Neuronal stem cell (in vitro differentiated cells): ENCODE data around the gene NPR3.

Experiments
- DNase-seq: peaks from one replicate; pipeline ENCODE4 v3.0.0-alpha.2; 2013; ENCODE audit warnings: low spot score
- H2AFZ ChIP-seq: one replicate; pipeline ENCODE4 v1.6.1; 2013; ENCODE audit warnings: mild to moderate bottlenecking, low read length, inconsistent platforms
- H2AK5ac ChIP-seq: 2 replicates; pipeline ENCODE4 v1.6.1; 2013; ENCODE audit warnings: low read depth, mild to moderate bottlenecking, inconsistent platforms, low read length, moderate library complexity, mixed read lengths
- H2BK120ac ChIP-seq: 2 replicates; pipeline ENCODE4 v1.6.1; 2013; ENCODE audit warnings: low read depth, mild to moderate bottlenecking, inconsistent platforms, low read length, moderate library complexity, mixed read lengths
- H2BK12ac ChIP-seq: one replicate; pipeline ENCODE4 v1.6.1; 2013; ENCODE audit warnings: low read length, inconsistent platforms
- H2BK15ac ChIP-seq: 2 replicates; pipeline ENCODE4 v1.6.1; 2013; ENCODE audit warnings: mild to moderate bottlenecking, low read length, inconsistent platforms, mixed read lengths
- H2BK5ac ChIP-seq: one replicate; pipeline ENCODE4 v1.6.1; 2013; ENCODE audit warnings: inconsistent platforms, mild to moderate bottlenecking, low read length, moderate library complexity
- H3K14ac ChIP-seq: one replicate; pipeline ENCODE4 v1.6.1; 2013; ENCODE audit warnings: low read length, inconsistent platforms
- H3K18ac ChIP-seq: 2 replicates; pipeline ENCODE4 v1.6.1; 2013; ENCODE audit warnings: low read length, inconsistent platforms
- H3K23ac ChIP-seq: 2 replicates; pipeline ENCODE4 v1.6.1; 2013; ENCODE audit warnings: low read depth, mild to moderate bottlenecking, mixed read lengths, low read length, inconsistent platforms; ENCODE audit not compliant: poor library complexity
- H3K27ac ChIP-seq: replicated peaks from 3 replicates; pipeline ENCODE4 v1.5.1; 2013; ENCODE audit warnings: low read length, inconsistent platforms
- H3K27me3 ChIP-seq, 3 experiments: 2 replicates each; pipeline ENCODE4 v1.6.1; 2013; ENCODE audit warnings: low read length in 3 of 3, mild to moderate bottlenecking in 2 of 3, inconsistent platforms in 1 of 3, low read depth in 1 of 3, mixed read lengths in 1 of 3, moderate library complexity in 1 of 3; ENCODE audit not compliant: control insufficient read depth in 3 of 3, insufficient read depth in 3 of 3
- H3K36me3 ChIP-seq, 2 donors: replicated peaks in 1 of 2; 2 replicates each; pipeline ENCODE4 v1.6.1; 2013; ENCODE audit warnings: low read length in 2 of 2; ENCODE audit not compliant: control insufficient read depth in 2 of 2, insufficient read depth in 2 of 2
- H3K4ac ChIP-seq: 2 replicates; pipeline ENCODE4 v1.6.1; 2013; ENCODE audit warnings: inconsistent platforms, mild to moderate bottlenecking, low read length, moderate library complexity
- H3K4me1 ChIP-seq, 2 donors: 1 replicate in 1 of 2; 2 replicates in 1 of 2; pipeline ENCODE4 v1.6.1; 2013; ENCODE audit warnings: low read length in 2 of 2, low read depth in 1 of 2; ENCODE audit not compliant: control insufficient read depth in 2 of 2, insufficient read depth in 1 of 2
- H3K4me2 ChIP-seq: one replicate; pipeline ENCODE4 v1.6.1; 2013; ENCODE audit warnings: mild to moderate bottlenecking, low read length, inconsistent platforms; ENCODE audit not compliant: insufficient read depth, poor library complexity, severe bottlenecking
- H3K4me3 ChIP-seq, 2 donors: 2 replicates each; pipeline ENCODE4 v1.5.1; 2013; ENCODE audit warnings: low read length in 2 of 2, mild to moderate bottlenecking in 2 of 2, inconsistent platforms in 1 of 2, moderate library complexity in 1 of 2
- H3K79me1 ChIP-seq: one replicate; pipeline ENCODE4 v1.6.1; 2013; ENCODE audit warnings: low read depth, mild to moderate bottlenecking, inconsistent platforms, low read length, moderate library complexity
- H3K9ac ChIP-seq: one replicate; pipeline ENCODE4 v1.6.1; 2013; ENCODE audit warnings: mild to moderate bottlenecking, low read depth, low read length, inconsistent platforms; ENCODE audit not compliant: poor library complexity
- H3K9me3 ChIP-seq, 2 donors: replicated peaks in 1 of 2; 2 replicates each; pipeline versions ENCODE3 to v1.6.1; 2013; ENCODE audit warnings: low read length in 2 of 2, mild to moderate bottlenecking in 2 of 2, inconsistent platforms in 1 of 2, low read depth in 1 of 2, mixed read lengths in 1 of 2, moderate library complexity in 1 of 2; ENCODE audit not compliant: control insufficient read depth in 2 of 2, insufficient read depth in 1 of 2
- H4K8ac ChIP-seq: one replicate; pipeline ENCODE4 v1.6.1; 2013; ENCODE audit warnings: low read depth, mild to moderate bottlenecking, inconsistent platforms, low read length, moderate library complexity
- H4K91ac ChIP-seq: one replicate; pipeline ENCODE4 v1.6.1; 2013; ENCODE audit warnings: low read length, low read depth, mild to moderate bottlenecking, inconsistent platforms; ENCODE audit not compliant: poor library complexity
- WGBS, 2 donors: extraction: QIAGEN DNeasy Blood & Tissue Kit; methylation state at CpG; one replicate each; pipeline ENCODE4 v1.1.7; 2013; ENCODE audit warnings: missing lambda C conversion rate in 2 of 2, mixed read lengths in 1 of 2; ENCODE audit not compliant: insufficient read length in 2 of 2, insufficient replicate concordance in 1 of 2; ENCODE audit errors: extremely low coverage in 2 of 2; 5-methylcytosine and 5-hydroxymethylcytosine counted together

Gene NPR3

DNA sequence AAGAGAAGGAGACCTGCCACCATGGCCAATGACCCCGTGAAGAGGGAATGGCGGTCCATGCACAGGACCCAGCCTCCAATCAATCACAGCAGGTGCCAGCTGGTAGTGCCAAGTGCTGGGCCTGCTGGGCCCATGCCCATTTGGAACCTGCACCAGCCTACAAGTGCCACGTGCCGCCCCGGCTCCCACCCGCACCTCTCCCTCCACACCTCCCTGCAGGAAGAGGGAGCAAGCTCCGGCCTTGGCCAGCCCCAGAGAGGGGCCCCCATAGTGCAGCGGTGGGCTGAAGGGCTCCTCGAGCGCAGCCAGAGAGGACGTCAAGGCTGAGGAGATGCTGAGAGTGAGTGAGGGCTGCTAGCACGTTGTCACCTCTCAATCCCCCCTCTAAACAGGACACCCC is 37.8 kb upstream of the NPR3 start:
- Histone ChIP-seq H3K18ac (no peak overlapping the region), H3K9ac (no peak overlapping the region), H4K8ac (no peak overlapping the region), H2AFZ (no peak overlapping the region), H3K4me1 (no peaks in the 10 kb centered on the region), H3K4ac (no peak overlapping the region), H3K27me3 (no peaks in the 10 kb centered on the region), H3K14ac (no peak overlapping the region), H4K91ac (no peak overlapping the region), H3K23ac (no peak overlapping the region), H3K36me3 (no peaks in the 10 kb centered on the region), H3K4me3 (peak overlapping the region in 1 of 2 donors; percentile 63), H2BK15ac (no peak overlapping the region), H2BK5ac (no peak overlapping the region), H3K79me1 (no peaks in the 10 kb centered on the region), H3K9me3 (peaks cover 0 to 3% of the 10 kb centered on the region in 2 donors), H2BK12ac (no peak overlapping the region), H2AK5ac (no peak overlapping the region), H2BK120ac (no peak overlapping the region), H3K4me2 (no peak overlapping the region), H3K27ac (no peak overlapping the region)
- no CpG with 5 or more reads among the region's 12 CpGs for WGBS, 2 donors
- no peak for DNase-seq

DNA sequence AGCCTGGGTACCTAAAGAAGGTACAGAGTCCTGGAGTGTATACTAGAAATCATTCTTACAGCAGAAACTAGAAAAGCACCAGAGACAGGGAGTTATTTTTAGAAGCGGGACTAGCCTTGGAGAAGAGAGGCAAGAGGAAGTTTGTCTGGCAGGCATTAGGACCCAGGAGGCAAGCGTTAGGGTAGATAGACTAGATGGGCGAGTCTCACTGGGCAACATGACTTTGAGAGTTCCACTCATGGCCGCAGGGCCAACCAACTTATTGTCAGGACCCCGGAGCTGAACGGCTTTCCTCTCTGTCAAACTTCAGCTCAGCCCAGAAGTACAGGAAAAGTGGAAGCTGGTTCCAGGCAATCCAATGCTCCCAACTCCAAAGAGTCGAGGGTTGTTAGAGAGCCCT is 34.1 kb upstream of the NPR3 start:
- Histone ChIP-seq H3K9me3 (no peaks in the 10 kb centered on the region), H3K14ac (no peak overlapping the region), H2AK5ac (no peak overlapping the region), H3K27ac (no peak overlapping the region), H3K4ac (no peak overlapping the region), H3K4me3 (no peak overlapping the region), H3K23ac (no peak overlapping the region), H2BK5ac (no peak overlapping the region), H3K36me3 (no peaks in the 10 kb centered on the region), H3K79me1 (no peaks in the 10 kb centered on the region), H2BK15ac (no peak overlapping the region), H4K91ac (no peak overlapping the region), H2BK120ac (no peak overlapping the region), H3K4me1 (no peaks in the 10 kb centered on the region), H4K8ac (no peak overlapping the region), H3K9ac (no peak overlapping the region), H3K27me3 (no peaks in the 10 kb centered on the region), H3K18ac (no peak overlapping the region), H3K4me2 (no peak overlapping the region), H2AFZ (no peak overlapping the region), H2BK12ac (no peak overlapping the region)
- no peak for DNase-seq
- no CpG with 5 or more reads among the region's 7 CpGs for WGBS, 2 donors

- H3K9me3 ChIP-seq = no peaks in the 10 kb centered on the region
- no peaks in the 10 kb centered on the region for H3K27me3 ChIP-seq
- H2AK5ac ChIP-seq = no peak overlapping the region
- no peak overlapping the region for H3K4me3 ChIP-seq
- H3K9ac ChIP-seq = no peak overlapping the region
- no peak overlapping the region for H2BK5ac ChIP-seq
- H3K23ac ChIP-seq = no peak overlapping the region
- no peak overlapping the region for H3K18ac ChIP-seq
- no peaks in the 10 kb centered on the region for H3K36me3 ChIP-seq
- no peaks in the 10 kb centered on the region for H3K79me1 ChIP-seq
- H2BK15ac ChIP-seq = no peak overlapping the region
- H2AFZ ChIP-seq = no peak overlapping the region
- no peak overlapping the region for H3K4me2 ChIP-seq
- no peak overlapping the region for H3K27ac ChIP-seq
- H2BK12ac ChIP-seq = no peak overlapping the region
- no peak overlapping the region for H2BK120ac ChIP-seq
- DNase-seq = no peak
- H3K4me1 ChIP-seq = no peaks in the 10 kb centered on the region
- no CpG with 5 or more reads among the region's 11 CpGs for whole genome bisulfite sequencing, 2 donors
- no peak overlapping the region for H4K91ac ChIP-seq
- no peak overlapping the region for H3K4ac ChIP-seq
- H4K8ac ChIP-seq = no peak overlapping the region
- no peak overlapping the region for H3K14ac ChIP-seq
These were observed 32.6 kb upstream of the NPR3 start for GRCh38 chr5:32678472-32678871.

DNA sequence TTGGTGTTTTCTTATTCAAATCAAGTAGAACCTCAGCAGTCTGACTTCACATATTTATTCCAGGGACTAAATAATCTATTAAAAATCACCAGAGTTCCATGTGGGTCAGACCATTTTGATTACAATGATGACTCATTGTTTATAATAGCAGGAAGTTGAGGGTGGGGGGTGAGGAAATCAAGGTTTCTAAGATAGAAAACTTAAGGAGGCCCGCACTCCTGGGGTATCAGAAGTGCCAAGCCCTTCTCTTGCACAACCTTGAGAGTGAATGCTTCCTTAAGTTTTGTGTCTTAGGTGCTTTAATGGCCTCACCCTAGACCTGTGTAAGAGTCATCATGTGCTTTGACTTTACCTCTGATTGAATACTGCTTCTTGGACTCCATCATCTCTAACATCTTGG is 31.9 kb upstream of the NPR3 start:
- DNase-seq = no peak
- H2BK15ac ChIP-seq = no peak overlapping the region
- no peak overlapping the region for H2AFZ ChIP-seq
- H3K4me1 ChIP-seq = no peaks in the 10 kb centered on the region
- H3K36me3 ChIP-seq = no peaks in the 10 kb centered on the region
- no peak overlapping the region for H3K27ac ChIP-seq
- H3K4me2 ChIP-seq = no peak overlapping the region
- no CpG with 5 or more reads among the region's 1 CpG for WGBS, 2 donors
- H2BK120ac ChIP-seq = no peak overlapping the region
- H3K27me3 ChIP-seq = no peaks in the 10 kb centered on the region
- H4K8ac ChIP-seq = no peak overlapping the region
- H3K14ac ChIP-seq = no peak overlapping the region
- no peak overlapping the region for H3K18ac ChIP-seq
- H4K91ac ChIP-seq = no peak overlapping the region
- H2AK5ac ChIP-seq = no peak overlapping the region
- H3K23ac ChIP-seq = no peak overlapping the region
- no peak overlapping the region for H2BK12ac ChIP-seq
- no peak overlapping the region for H2BK5ac ChIP-seq
- H3K9me3 ChIP-seq = no peaks in the 10 kb centered on the region
- no peak overlapping the region for H3K9ac ChIP-seq
- H3K4ac ChIP-seq = no peak overlapping the region
- H3K4me3 ChIP-seq = no peak overlapping the region
- H3K79me1 ChIP-seq = no peaks in the 10 kb centered on the region
